GM19239 (cell line): ENCODE results near the gene DENND2C.

Experiments used
- DNase-seq: peaks from one replicate; pipeline ENCODE4 v3.0.0; 2011; ENCODE audit warnings: low spot score; ENCODE audit not compliant: insufficient read length
- FAIRE-seq: peaks from 2 replicates; lab custom pipeline; 2011; peaks lifted over from hg19 to GRCh38; lab: Jason Lieb, UNC

Gene DENND2C

DNA sequence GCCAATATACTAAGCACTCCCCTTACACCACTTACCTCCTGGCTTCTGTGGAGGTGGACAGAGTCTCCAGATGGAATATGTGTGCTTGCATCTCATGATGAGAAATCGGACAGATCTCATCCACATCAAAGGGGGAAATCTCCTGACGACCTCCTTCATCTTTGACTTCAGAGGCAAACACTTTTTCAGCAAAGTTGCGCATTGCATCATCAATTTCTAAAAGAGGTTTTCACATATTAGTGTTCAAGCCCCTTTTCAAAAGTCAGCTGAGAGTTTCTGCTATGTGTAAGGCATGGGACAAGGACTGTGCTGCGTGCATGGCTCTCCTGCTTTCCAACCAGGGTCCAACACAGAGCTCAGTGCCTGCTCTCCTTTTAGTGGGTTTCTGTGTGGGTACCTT lies 18.7 kb upstream of the DENND2C start:
- FAIRE-seq (no peak), DNase-seq (no peak)

DNA sequence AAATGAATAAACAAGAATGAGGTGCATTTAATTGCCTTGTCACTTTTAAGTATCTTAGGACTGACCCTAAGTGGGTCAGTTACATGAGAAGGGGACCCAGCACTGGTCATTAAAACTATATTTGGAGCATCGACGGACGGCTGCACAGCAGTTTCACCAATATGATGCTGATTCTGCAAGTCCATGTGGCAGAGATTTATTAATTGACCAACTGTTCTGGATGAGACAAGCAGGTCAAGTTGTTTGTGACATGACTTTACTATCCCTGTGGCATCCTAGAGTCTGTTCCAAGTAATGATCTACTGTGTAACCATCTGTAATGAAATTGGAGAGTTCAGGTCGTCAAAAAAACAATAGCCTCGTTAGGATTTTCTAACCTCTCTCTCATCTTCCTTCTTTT lies 16.0 kb upstream of the DENND2C start:
- no peak for FAIRE-seq
- DNase-seq = no peak

DNA sequence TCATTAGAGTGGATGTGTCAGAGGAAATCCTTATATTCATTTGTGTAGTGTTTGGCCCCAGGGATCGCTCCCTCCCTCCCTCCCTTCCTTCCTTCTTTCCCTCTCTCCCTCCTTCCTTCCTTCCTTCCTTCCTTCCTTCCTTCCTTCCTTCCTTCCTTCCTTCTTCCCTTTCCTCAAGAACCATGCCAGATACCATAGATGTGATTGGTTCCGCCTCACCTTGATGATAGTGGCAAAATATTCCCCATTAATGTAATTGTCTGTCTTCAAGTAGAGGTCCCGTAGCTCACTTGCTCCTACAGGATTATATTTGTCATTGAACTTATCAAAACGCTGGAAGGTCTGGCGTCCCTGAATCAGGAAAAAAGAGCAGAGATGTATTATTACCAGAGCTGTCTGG lies 7.8 kb upstream of the DENND2C start:
- no peak for DNase-seq
- FAIRE-seq = no peak

DNA sequence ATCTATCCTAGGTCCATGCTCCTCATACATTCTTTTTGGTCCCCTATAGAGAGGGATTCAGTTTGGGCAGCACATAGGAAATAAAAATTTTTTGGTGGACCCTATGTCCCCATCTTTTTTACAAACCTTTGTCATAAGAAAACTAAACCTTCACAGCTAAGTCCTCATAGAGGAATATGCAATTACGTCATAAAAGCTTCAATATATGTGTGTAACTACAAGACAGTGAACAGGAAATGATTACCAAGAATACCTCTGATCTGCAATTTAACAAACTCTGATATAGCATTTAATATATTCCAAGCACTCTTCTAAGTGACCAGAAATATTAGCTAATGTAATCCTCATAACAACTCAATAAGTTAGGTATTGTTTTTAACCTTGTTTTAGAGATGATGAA lies 6.3 kb upstream of the DENND2C start:
- FAIRE-seq (no peak), DNase-seq (no peak)

DNA sequence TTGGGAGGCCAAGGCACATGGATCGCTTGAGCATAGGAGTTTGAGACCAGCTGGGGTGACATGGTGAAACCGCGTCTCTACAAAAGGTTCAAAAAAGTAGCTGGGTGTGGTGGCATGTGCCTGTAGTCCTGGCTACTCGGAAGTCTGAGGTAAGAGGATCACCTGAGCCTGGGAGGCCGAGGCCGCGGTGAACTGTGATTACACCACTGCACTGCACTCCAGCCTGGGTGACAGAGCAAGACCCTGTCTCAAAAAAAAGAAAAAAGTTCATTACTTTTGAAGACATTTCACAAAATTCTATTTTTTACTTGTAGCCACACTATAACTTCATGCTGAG lies 2.1 kb upstream of the DENND2C start:
- FAIRE-seq (no peak), DNase-seq (no peak)

DNA sequence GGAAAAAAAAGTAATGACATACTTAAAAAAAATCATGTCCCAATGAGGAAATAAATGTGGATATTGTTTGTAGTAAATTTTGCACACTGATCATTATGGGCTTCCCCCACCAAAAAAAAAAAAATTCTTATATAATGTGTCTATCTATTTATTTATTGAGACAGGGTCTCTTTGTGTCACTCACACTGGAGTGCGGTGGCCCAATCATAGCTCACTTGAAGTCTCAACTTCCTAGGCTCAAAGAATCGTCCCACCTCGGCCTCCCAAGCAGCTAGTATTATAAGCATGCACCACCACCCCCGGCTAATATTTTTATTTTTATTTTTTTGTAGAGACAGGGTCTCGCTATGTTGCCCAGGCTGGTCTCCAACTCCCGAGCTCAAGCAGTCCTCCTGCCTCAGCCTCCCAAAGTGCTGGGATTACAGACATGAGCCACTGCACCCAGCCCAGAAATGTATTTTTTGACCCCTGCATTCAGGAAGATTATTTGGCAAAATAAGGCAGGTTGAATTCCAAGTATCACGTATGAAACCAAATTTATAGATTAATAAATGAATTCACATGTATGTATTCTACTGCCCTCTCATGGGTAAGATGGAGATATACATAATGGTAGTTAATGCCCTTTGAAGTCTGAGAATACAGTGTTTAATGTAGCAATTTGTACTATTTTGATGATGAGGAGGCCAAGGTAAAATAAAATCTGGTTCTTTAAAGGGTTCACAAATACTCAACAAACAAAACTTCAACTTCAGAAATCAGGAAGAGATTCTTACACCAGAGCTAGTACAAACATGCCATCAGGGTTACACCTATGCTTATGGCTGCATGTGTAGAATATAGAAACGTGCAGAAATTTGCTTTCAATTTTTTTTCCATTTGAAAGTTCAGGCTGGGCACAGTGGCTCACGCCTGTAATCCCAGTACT lies 1.4 kb upstream of the DENND2C start:
- no peak for DNase-seq
- FAIRE-seq = no peak

DNA sequence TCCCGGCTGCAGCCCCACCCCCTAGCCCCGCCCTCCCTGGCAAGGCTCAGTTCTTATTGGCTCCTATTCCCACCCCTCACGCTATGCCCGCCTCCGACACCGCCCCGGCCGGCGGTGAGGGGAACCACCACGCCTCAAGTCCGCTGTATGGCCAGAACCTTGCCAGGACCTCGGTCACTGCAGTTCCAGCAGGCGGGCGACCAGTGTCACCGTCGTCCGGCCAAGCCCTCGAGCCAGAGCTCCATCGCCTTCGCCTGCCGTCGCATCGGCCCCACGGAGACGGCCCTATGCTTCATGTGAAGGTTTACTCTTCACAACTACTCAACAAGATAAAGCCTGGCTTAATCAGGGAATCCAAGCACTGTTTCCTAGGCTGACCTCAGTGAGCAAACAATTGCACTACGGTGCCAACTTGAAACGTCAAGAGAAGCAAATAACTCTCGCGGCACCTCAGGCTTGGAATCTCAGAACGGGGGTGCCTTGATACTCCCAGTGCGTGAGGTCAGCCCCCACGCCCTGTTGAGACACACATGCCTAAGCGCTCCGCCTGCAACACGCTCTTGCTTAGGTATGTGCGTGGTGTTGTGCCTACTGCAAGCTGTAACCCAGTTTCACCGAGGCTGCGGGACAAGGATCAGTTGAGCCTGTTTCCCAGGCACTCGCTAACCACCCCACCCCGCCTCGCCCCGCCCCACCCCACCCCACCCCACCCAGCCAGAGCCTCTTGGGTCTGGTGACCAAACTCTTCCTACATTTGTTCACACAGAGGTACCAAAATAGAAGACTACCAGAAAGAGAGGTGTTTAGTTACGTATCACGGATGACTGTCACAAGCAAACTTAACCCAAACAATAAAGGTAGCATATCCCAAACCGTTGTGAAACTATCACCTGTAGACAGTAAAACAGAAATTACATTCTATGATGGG lies 498 bp upstream of the DENND2C start:
- FAIRE-seq (peak; percentile 91), DNase-seq (peak; percentile 83)

DNA sequence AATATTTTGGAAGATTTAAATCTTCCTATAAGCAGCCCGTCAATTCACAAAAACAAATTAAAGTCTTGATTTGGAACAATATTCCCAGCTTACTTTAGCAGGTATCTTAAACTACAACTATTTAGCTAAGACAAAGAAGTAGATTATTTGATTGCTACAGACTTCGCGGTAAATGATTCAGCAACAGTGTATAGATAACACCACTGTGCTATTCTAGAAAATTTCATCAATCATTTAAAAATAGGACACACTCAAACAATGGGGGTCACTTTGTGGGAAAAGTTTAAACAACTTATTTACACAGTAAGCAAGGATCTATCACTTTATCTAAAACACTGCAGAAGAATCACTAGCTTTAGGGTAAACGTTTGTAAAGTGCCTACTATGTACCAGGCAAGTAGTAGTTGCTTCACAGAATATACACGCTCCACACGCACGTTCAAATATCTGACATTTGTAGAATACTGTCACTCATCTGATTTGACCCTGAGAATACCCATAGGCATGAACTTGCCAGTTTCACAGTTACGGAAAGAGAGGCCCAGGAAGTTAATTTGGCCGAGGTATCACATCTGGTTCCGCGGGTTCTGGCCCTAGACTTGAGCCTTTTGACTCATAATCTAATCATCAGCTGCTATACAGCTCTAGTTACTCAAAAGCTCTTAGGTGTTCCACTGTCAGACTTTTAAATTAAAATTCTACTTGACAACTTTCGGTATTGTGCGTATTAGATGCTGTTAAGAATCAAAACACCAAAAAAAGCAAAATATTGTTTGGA lies 876 bp downstream of the DENND2C start:
- DNase-seq = no peak
- peak; percentile 21 for FAIRE-seq

DNA sequence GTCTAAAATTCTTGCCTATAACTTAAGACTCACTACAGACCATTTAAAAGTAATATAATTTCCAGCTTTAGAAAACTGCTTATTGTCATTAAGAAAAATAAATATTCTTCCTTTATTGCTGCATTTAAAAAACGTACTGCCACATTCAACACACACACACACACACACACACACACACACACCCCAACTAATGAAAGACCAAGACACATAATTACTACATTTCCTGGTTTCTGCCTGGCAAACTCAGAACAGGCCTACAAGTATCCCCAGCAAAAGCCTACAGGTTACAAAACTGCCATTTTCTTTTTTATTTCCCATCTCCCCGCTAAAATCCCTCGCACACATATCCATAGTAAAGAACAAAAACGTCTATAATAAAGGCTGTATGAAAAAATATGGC lies 1.5 kb downstream of the DENND2C start:
- no peak for FAIRE-seq
- DNase-seq = no peak

DNA sequence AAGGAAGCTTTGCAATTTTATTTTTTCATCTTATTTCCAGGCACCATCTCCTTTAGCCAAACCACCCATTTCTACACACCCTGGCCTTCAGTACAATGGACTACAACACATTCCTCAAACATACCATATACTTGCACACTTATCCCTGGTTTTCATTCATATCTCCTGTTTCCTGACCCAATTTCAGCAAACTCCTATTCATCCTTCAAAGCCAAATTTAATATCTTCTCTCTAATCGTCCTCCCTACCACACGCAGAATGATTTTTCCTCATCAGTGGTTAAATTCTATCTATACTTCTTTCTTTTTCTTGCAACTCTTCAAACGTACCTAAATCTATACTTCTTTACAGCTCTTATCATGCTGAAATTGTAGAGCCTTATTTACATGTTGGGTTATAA lies 2.9 kb downstream of the DENND2C start:
- FAIRE-seq = no peak
- DNase-seq = no peak

DNA sequence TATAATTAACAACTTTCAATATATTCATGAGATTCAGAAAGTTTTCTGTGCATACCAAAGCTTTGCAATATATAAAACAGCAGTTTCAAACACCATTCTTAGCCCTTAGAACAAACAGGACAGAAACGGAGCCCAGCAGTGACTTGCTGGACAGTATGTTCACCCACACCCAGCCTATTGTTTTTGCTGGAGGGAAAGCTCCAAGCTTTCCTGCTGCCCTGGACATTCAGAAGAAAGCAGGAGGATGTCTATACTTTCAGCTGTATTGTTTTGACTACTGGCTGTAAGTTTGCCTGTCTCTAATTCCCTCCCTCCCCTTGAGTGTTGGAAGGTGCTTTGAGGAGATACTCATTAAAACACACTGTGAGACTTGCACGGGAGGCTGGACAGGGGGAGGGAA lies 9.6 kb downstream of the DENND2C start:
- no peak for FAIRE-seq
- no peak for DNase-seq

DNA sequence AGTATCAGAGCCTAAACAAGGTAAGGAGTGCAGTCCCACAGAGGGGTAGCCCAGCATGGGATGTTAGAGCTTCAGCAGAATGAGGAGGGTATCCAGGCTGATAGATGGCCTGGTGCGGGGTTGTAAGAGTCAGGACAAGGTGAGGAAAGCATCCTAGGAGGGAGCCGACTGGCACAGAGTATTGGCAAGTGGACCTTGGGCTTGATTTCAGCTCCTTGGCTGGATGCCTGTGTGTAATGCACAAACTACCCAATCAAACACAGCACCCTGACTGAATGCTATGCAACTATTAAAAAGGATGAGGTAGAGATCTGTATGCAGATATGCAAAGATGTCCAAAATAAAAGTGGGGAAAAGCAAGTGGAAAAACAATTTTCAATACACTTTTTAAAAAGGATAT lies 18.0 kb downstream of the DENND2C start:
- no peak for FAIRE-seq
- DNase-seq = no peak

DNA sequence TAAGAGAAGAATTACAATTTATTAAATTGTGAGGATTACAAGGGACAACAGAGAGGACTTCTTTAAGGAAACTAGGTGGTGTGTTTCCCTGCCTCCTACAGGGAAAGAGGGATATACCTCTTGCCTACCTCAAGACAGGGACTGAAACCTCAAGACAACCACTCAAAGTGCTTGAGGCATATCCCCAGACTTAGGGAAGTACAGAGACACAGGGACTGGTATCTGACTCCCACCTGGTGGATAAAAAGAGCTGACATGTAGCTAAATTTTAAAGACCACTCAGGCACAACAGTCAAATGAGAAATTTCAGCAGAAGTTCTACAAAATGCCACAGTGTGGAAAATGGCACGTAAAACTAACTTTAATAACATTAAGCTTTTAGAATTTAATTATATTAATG lies 21.3 kb downstream of the DENND2C start:
- DNase-seq (no peak), FAIRE-seq (no peak)

DNA sequence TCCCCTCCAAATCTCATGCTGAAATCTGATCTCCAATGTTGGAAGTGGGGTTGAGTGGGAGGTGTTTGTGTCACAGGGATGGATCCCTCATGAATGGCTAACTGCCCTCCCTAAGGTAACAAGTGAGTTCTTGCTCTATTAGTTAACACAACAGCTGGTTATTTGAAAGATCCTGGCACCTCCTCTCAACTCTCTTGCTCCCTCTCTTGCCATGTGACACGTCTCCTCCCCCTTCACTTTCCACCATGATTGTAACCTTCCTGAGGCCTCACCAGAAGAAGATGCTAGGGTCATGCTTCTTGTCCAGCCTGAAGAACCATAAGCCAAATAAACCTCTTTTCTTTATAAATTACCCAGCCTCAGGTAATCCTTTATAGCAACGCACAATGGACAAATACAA lies 28.5 kb downstream of the DENND2C start:
- DNase-seq (no peak), FAIRE-seq (no peak)

DNA sequence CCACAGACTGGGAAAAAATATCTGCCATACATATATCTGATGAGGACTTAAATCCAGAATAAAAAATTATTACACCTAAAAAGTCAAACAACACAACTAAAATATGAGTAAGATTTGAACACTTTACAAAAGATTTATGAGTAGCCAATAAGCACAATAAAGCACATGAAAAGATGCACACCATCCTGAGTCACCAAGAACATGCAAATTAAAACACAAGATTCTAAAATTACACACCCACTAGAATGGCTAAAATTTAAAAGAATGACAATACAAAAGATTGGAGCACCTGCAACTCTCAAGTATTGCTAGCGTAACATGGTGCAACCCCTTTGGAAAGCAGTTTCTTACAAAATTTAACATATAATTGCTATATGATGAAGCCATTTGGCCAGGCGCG lies 30.9 kb downstream of the DENND2C start:
- no peak for FAIRE-seq

DNA sequence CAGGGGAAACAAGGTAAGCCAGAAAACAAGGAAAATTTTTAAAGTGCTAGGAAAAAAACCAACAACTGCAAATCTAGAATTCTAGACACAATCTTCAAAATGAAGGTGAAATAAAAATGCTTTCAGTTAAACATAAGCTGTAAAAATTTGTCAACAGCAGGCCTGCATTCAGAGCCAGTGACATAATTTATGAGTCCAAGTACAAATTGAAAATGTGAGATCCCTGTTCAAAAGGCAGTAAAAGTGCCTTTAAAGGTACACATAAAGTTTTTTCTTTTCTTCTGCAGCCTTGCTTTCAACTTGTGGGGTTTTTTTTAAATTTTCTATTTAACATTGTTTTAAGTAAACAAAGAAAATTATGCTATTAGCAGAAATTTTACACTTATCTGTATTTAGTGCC lies 37.4 kb downstream of the DENND2C start:
- FAIRE-seq (no peak), DNase-seq (no peak)

More for the DNA sequence above, 30.9 kb downstream of the DENND2C start:
- no peak for DNase-seq

DNA sequence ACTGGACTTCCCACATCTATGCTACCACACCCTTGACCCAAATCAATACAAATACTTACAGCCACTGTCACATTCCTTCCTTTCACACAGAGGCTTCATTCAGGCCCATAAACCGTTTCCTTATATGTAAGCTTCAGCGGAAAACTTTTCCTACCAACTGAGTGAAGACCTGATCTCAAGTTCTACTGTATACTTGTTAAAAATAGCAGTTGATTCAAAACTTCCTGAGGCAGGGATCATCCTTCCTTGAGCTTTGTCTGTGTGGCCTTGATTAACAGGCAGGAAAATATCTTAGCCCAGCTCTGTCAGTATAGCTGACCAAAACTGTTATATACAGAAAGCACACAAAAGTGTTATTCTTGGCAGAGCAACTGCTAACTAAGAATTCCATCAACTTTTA lies 42.7 kb downstream of the DENND2C start:
- no peak for FAIRE-seq

DNA sequence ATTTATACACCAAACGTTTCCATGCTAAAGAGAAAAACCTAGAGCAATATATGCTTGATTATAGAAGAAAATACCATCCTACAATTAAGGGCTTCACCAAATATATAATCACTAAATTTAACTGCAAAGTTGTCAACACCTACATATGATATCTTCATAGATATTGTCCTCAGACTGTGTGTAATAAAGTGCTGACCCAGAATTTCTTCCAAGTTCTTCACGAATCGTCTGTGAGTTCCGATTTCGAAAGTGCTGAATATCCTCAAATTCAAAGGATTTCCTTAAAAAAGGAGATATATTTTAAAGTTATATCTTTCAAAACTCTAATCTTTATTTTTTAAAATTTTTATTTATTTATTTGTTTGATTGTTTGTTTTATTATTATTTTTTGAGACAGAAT lies 46.5 kb downstream of the DENND2C start:
- DNase-seq = no peak
- no peak for FAIRE-seq

More for the DNA sequence above, 42.7 kb downstream of the DENND2C start:
- no peak for DNase-seq

DNA sequence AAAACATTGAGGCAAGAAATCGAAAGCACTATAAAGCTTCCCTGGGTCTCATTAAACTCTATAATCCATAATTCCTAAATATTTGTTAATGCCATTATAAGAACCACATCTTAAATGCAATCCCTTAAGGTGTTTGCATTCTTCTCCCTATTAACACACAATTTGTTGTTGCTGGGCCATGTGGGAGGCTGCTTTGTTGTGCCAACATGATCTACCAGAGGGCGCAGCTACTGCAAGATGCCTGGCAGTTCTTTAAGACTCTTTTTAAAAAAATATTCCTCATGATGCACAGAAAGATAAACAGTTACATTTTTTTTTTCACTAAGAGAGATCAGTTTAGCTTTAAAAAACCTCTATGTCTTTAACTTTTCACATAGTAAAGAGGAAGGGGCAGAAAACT lies 49.4 kb downstream of the DENND2C start:
- FAIRE-seq (no peak), DNase-seq (no peak)

DNA sequence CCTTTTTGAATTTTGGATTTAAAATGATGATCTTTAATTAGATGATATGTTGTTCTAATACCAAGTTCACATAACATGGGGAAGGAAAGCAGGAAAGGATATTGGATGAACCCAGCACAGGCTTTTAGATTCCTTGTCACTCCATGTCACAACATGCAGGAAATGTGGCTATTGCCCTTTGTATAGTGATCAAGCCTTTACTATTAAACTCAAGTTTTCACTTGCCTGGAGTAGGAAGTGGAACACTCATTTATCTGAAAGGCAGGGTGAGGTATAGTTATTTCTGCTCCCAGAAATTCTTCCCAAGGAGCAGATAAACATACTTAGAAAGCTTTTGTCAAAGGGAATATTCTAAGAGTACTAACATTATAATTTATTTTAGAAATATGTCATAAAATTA lies 51.2 kb downstream of the DENND2C start:
- no peak for DNase-seq
- FAIRE-seq = no peak
